ENCODE measurements around the gene SHKBP1.
A peak's percentile ranks its signal among the peaks of the same experiment; 100 is the strongest.
"Not testable (repeated sequence)": the region's sequence is repeated elsewhere in the genome, so short reads cannot be mapped to it uniquely, and the experiment has no call there.

The SHKBP1 gene

DNA sequence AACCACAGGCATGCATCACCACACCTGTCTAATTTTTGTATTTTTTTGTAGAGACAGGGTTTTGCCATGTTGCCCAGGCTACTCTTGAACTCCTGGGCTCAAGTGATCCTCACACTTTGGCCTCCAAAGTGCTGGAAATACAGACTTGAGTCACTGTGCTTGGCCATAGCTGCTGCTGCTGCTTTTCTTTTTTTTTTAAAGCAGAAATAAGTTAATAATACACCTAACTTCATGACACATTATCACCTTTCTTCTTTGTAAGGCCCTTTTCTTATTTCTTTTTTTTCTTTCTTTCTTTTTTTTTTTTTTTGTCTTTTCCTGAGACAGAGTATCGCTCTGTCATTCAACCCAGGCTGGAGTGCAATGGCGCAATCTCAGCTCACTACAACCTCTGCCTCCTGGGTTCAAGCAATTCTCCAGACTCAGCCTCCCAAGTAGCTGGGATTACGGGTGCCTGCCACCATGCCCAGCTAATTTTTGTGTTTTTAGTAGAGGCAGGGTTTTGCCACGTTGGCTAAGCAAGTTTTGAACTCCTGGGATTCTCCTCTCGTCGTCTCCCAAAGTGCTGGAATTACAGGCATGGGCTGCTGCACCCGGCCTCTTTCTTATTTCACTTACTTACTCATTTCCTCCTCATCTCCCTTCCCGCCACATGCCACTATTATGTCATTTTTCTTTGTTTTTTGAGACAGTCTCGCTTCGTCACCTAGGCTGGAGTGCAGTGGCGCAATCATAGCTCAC is 8.7 kb downstream of the SHKBP1 start:
- DNase-seq = no peak

GRCh38 chr19:40585982-40586422 is 9.3 kb downstream of the SHKBP1 start:
- no peak for DNase-seq

DNA sequence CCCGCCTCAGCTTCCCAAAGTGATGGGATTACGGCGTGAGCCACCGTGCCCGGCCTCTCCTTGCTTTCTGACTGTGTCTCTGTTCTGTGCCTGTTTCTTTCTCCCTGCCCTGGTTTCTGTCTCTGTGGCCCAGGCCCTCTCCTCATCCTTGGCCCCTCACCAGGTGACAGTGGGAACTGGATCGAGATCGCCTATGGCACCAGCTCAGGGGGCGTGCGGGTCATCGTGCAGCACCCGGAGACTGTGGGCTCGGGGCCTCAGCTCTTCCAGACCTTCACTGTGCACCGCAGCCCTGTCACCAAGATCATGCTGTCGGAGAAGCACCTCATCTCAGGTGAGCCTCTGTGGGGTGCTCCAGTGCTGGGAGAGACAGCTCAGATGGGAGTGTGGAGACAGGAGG is 9.9 kb downstream of the SHKBP1 start:
- no peak for DNase-seq

GRCh38 chr19:40588110-40588854 is 11.6 kb downstream of the SHKBP1 start:
- DNase-seq = no peak

DNA sequence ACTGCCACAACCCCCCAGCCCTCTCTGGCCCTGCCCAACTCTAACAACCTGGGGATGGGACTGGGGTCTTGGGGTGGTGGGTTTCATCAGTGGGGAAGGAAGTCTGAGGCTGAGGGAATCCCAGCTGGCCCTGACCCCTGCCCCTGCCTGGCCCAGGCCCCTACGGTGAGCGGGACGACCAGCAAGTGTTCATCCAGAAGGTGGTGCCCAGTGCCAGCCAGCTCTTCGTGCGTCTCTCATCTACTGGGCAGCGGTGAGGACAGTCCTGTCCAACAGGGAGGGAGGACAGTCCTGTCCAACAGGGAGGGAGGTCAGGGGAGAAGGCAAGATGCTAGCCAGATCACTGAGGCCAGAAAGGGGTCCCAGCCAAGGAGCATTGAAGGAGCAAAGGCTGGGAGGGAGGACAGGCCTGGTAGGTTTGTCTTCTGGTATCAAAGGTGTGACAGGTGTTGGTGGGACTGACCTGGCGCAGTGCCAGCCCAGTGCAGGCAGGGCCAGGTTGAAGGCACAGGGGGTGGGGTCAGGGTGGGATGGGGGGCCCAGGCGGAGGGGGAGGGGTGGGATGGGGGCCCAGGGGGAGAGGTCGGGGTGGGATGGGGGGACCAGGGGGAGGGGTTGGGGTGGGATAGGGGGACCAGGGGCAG is 12.4 kb downstream of the SHKBP1 start:
- DNase-seq = no peak

DNA sequence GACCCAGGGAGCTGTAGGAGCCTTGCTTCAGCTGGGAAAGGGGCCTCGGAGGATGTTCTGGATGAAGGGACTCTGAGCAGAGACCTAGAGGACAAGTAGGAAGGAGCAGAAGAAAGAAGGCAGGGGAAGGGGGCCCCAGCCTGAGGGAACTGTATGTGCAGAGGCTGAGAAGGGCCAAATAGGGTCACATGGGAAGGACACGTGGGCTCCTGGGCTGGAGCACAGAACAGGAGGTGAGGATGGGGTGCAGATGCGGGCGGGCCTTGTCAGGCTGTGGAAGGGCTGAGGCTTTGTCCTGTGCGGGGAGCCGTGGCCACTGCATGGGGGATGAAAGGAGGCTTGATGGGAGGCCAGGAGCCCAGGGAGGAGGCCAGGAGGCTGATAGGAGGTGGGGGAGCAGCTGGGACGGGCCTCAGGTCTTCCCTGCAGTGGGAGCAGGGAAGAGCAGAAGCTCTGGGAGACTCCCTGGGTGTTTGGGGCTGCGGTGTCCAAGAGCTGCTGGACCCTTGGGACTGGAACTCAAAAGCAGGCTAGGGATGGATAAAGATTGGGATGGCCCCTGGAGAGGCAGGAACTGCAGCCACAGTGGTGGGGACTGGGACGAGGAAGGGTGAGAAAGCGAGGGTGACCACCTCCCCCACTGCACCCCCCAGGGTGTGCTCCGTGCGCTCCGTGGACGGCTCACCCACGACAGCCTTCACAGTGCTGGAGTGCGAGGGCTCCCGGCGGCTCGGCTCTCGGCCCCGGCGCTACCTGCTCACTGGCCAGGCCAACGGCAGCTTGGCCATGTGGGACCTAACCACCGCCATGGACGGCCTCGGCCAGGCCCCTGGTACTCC is 13.1 kb downstream of the SHKBP1 start:
- DNase-seq = no peak

DNA sequence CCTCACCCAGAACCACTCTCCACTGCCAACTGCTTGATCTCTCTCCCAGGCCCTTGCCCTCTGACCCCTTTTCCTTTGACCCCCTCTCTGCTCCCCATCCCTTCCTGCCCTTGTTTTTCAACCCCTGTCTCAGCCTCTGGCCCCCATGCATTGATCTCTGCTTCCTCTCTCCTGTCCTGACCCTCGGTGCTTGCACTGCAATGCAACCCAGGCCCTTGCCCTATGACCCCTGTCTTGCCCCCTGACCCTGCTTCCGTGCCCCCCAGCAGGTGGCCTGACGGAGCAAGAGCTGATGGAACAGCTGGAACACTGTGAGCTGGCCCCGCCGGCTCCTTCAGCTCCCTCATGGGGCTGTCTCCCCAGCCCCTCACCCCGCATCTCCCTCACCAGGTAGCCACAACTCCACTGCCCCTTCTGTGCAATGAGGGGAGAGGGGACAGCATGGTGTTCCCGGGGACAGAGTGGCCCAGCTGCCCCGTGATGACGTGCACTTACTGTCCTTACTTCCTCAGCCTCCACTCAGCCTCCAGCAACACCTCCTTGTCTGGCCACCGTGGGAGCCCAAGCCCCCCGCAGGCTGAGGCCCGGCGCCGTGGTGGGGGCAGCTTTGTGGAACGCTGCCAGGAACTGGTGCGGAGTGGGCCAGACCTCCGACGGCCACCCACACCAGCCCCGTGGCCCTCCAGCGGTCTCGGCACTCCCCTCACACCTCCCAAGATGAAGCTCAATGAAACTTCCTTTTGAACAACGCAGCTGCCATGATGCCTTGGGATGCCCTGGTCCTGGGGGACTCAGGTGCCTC is 14.0 kb downstream of the SHKBP1 start:
- no peak for DNase-seq

DNA sequence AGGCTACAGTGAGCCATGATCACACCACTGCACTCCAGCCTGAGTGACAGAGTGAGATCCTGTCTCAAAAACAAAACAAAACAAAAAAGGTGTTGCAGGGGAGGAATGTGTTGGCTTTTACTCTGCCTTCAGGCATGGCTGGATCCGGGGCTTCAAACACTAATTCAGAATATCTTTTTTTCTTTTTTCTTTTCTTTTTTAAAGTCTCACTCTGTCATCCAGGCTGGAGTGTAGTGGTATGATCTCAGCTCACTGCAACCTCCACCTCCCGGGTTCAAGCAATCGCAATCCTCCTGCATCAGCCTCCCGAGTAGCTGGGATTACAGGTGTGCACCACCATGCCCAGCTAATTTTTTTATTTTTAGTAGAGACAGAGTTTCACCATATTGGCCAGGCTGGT is 15.1 kb downstream of the SHKBP1 start:
- not testable (repeated sequence) for DNase-seq

DNA sequence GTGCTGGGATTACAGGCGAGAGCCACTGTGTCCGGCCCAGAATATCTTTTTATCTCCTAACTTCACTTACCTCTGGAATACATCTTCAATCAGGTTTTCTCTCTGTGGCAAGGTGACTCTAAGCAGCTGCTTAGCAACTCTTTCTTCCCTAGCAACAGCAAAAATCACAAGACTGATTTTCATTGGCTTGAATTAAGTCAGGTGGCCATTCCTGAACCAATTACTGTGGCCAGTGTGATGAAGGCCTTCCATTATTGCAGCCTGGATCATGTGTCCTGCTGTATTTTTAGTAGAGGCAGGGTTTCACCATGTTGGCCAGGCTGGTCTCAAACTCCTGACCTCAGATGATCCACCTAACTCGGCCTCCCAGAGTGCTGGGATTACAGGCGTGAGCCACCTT is 15.5 kb downstream of the SHKBP1 start:
- peak; percentile 62 for DNase-seq

DNA sequence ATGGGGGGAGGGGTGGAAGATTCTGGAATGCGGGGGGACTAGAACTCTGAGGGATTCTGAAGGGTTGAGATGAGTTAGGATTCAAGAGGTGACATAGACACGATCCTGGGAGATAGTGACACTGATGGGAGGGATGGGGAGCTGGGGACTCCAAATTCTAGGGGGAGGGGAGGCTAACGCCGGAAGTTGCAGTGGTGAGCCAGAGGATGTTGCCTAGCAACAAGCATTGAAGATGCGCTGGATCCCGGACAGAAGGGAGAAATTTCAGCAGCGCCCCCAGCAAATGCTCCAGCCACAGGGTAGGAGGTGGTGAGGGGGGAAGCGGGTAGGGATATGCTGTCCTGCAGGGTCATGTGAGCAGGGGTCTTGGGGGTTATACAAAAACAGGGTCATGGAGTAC is 17.6 kb downstream of the SHKBP1 start:
- DNase-seq = no peak

GRCh38 chr19:40594657-40595091 is 18.0 kb downstream of the SHKBP1 start:
- DNase-seq = no peak

DNA sequence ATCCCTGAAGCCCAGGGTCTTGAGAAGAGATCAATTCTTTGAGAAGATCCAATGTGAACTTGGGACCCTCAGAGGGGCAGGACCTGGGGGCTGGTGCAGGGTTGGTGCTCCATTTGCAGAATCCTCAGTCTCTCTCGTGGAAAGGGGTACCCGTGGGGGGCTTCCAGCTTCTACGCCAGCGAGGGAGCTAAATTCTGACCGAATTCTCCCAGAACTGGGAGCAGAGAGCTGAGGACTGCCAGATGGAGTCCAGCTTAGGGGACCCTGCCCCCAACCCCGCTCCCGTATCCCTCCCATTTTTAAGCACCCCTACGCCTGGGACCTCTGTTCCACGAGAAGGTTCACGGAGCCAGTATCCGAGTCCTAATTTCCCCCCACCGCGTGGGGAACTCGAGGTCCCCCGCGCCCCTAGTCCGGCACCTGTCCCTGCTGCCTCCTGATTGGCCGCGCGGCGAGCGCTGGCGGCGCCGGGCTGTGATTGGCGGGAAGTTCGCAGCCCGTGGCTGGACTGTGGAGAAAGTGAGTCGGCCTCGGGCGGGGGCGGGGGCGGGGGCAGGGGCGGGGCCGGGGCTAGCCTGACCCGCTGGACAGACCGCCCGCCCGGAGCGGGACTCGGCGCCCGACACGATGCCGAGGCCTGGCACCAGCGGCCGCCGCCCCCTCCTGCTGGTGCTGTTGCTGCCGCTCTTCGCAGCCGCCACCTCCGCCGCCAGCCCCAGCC is 20.1 kb downstream of the SHKBP1 start:
- peak; percentile 28 for DNase-seq

DNA sequence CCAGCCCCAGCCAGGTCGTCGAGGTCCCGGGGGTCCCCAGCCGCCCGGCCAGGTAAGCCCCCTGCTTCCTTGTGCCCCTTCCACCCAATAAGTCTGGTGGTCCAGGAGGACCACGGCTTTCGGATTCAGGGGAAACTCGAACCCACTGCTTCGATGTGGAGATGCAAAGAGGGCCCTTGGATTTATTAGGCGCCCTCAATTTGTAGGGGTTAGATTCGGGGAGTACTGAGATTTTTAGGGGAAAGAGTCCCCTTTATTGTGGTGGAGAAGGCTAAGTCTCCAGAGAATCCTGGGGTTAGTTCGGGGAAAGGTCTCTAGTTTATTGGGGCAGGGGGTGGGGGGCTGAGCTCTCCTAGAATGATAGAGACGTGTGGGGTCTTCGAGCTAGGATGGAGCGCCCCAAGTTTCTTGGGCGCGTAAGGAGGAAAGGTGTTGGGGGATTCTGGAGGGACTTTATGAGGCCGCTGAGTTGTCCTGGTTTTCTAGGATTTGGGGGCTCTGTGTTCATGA is 20.7 kb downstream of the SHKBP1 start:
- DNase-seq = no peak

GRCh38 chr19:40598121-40598917 is 21.6 kb downstream of the SHKBP1 start:
- peak; percentile 80 for DNase-seq

GRCh38 chr19:40598918-40599307 is 22.2 kb downstream of the SHKBP1 start:
- DNase-seq = no peak

- no peak for DNase-seq
Measured at GRCh38 chr19:40599331-40599901, 22.7 kb downstream of the SHKBP1 start.

DNA sequence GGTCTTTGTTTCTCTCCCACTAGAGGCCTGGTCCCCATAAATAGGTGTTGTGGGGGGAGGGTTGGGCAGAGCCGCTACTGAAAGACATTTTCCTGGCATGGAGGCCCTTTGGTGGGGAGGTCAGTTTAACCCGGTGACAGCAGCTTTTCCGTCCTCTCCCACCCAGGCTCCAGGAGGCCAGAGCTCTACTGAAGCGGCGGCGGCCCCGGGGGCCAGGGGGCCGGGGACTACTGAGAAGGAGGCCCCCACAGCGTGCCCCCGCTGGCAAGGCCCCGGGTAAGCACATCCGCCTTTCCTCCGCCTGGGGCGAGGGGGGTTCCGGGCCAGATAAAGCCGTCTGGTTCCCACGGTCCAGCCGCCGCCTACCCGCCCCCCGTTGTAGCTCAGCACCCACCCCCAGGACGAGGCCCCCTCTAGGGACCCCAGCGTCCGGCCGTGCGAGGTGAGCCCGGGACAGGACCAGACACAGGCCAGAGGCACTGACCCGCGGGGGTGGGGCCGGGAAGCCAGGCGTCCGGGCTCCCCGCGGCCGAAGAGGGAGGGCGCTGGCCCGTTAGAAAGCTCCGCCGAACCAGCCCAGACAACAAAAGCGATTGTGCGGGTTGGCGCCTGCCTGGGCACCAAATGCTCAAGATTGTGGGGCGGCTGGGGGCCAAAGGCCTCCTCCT is 23.4 kb downstream of the SHKBP1 start:
- DNase-seq = no peak

DNA sequence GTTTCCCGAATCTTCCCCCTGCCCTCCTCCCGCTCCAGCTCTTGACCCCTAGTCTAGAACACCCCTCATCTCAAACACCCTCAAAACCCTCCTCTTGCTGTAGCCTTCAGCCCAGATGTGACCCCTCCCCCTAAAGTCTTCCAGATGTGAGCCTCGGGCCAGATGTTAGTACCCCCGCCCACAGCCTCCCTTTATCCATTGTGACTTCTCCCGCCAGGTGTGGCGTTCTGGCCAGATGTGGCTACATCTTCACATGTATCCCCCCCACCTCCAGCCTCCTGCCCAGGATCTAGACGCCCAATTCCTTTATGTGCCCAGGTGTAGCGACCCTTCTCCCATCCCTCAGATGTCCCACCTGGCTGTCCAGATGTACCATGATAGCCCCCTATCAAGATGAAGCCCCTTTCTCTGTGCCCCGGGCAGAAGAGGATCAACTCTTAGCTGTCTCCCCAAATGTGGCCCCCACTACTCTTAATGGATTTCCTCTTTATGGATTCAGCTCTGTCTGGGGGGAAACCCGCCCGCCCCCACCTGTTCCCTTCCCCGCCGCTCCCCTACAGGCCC is 24.0 kb downstream of the SHKBP1 start:
- no peak for DNase-seq

Data from NCI-H510A treated with DMSO at 0.1 percent for 48 hours (cell line).